Dermis blood vessel endothelial cell (primary cell): Measurements from ENCODE around the gene ARG2. TPM values are rescaled to one million over a fixed set of nuclear protein-coding genes. Genes with fewer than 3 reads are reported as not detected.
A peak's percentile ranks its signal among the peaks of the same experiment; 100 is the strongest.

Source experiments
- DNase-seq: peaks from one replicate; pipeline ENCODE4 v3.0.0; 2010
- total RNA-seq: library from RNA; depleted of rRNA; stranded (reverse); fragments of >200 nt; gene quantifications from 2 replicates; pipeline ENCODE4 v1.2.3, GENCODE V29; 2014

Gene ARG2
- total RNA-seq, 1 donor from 2014 or later: 39.5 TPM

DNA sequence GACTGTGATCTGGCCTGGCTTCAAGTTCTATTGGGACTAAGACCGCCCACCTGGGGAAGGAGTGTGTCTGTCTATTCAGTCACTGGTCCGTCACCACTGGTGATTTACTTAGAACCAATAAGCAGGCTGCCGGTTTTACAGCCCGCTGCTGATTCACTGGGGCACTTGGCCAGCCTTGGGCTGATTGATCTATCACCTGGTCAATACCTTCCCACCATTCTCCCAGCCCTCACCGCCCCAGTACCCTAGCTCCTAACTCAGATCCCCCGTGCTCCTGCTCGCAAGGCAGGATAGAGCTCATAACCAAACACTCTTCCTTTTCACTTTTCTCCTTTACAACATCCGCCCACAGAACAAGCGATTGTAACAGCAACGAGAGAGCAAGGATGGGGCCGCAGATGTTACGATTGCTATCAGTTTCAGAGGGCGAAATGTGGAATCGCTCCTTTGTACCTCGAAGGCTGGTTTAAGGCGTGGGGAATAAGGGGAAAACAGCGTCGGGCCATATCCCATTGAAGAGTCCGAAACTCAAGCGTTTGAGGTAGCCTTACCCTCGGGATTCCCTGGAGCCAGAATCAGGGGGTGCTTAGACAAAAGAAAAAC is 75.2 kb downstream of the ARG2 start:
- peak; percentile 95 for DNase-seq

DNA sequence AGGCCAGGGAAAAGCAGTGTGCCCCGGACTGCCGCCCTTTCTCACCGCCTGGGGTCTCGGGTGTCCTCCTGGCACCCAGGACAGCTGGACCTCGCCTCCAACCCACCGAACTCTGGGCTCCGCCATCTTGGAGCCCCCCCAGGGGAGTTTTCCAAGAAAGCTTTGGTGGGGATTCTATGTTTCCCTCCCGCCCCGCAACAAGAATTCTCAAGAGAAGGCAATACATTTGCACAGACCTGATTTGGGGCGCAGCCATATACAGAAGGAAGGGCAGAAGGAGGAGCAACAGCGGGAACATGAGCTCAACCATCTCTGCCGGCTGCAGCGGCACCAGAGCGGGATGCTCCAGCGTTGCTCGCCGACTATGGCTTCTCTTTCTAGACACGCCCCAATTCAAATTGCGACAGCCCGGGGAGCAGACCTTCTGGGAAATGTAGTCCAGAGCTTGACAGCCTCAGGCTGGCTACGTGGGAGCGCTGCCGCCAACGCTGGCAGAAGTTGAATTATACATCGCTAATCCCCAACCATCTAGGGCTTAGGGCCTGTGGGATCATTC is 75.8 kb downstream of the ARG2 start, which contains the start of gene RDH11:
Gene RDH11 (minus strand): TSS at position 371 of the 556 bp plus-strand sequence. CDS start 61 bp downstream, at position 310.
- peak; percentile 92 for DNase-seq

DNA sequence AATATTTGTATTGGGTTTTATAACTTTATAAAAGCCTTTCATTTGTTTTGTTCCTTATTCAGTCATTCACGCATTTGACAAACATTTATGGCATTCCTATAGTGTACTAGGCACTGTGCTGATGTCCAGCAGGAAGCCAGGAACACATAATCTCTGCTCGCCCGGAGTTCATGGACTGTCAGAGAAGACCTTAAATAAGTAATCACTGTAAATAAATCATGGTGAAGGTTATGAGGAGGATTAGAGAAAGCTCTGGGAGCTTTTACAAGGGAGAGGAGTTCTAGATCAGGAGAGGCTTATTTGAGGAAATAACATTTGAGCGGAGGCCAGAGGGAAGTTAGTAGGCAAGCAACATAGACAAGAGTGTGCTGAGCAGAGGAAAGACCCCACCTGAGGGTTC is 77.3 kb downstream of the ARG2 start:
- DNase-seq: no peak

DNA sequence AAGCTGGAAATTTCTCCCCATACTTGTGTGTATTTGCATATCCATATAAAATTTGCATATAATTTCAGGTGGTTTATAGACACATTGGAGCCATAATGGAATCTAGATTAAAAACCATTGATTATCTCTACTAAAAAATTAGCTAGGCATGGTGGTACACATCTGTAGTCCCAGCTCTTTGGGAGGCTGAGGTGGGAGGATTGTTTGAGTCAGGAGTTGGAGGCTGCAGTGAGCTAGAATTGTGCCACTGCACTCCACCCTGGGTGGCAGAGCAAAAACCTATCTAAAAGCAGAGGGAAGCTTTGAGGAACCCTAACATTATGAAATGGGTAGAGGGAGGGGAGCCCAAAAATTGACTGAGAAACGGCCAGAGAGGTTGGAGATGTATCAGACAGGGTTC is 78.5 kb downstream of the ARG2 start:
- no peak for DNase-seq

Other genes with a start within 250 kb of the ARG2 start
- gene PLEK2, start 207.8 kb upstream of the ARG2 start, total RNA-seq: 1.4 TPM in 2 replicates
- gene TMEM229B, start 131.2 kb upstream of the ARG2 start, total RNA-seq: 1.1 and 1.4 TPM in 2 replicates
- 0.09 and 1.0 TPM in 2 replicates for gene PLEKHH1, start 86.6 kb upstream of the ARG2 start, total RNA-seq
- 10.9 and 11.7 TPM in 2 replicates for gene PIGH, start 19.7 kb upstream of the ARG2 start, total RNA-seq
- gene VTI1B, start 54.7 kb downstream of the ARG2 start, total RNA-seq: 50.2 and 61.8 TPM in 2 replicates
- gene RDH11, start 75.8 kb downstream of the ARG2 start, total RNA-seq: 91.9 and 113 TPM in 2 replicates
- gene RDH12, start 82.0 kb downstream of the ARG2 start, total RNA-seq: not detected in 2 replicates
- 23.7 and 26.7 TPM in 2 replicates for gene ZFYVE26, start 196.7 kb downstream of the ARG2 start, total RNA-seq
- gene RAD51B, start 199.9 kb downstream of the ARG2 start, total RNA-seq: 12.1 and 22.8 TPM in 2 replicates